MM.1S (cell line): ENCODE data around the gene MAP2K2.
"Not testable (repeated sequence)": the region's sequence is repeated elsewhere in the genome, so short reads cannot be mapped to it uniquely, and the experiment has no call there.

Experiments
- DNase-seq: peaks from one replicate; pipeline ENCODE4 v3.0.0-alpha.2; 2015
- H2AFZ ChIP-seq: fragments of 300-600 bp; sonication (generic); 2 replicates; pipeline ENCODE4 v1.6.0; 2016; ENCODE audit warnings: antibody characterized with exemption, low read length
- H3F3A ChIP-seq: fragments of 300-600 bp; sonication (generic); 2 replicates; pipeline ENCODE4 v1.6.1; 2016; ENCODE audit warnings: mild to moderate bottlenecking, antibody characterized with exemption, low read length, moderate library complexity, mixed read lengths; ENCODE audit not compliant: insufficient read depth
- H3K27ac ChIP-seq: fragments of 300-600 bp; sonication (generic); 2 replicates; pipeline ENCODE4 v1.5.1; 2016; ENCODE audit warnings: mild to moderate bottlenecking, low read length
- H3K27me3 ChIP-seq: fragments of 300-600 bp; sonication (generic); replicated peaks from 2 replicates; pipeline ENCODE4 v1.6.0; 2016; ENCODE audit warnings: low read length; ENCODE audit not compliant: insufficient read depth
- H3K36me3 ChIP-seq: fragments of 300-600 bp; sonication (generic); replicated peaks from 2 replicates; pipeline ENCODE4 v1.6.1; 2016; ENCODE audit warnings: mild to moderate bottlenecking, low read length, mixed read lengths; ENCODE audit not compliant: insufficient read depth
- H3K4me1 ChIP-seq: fragments of 300-600 bp; sonication (generic); 2 replicates; pipeline ENCODE4 v1.6.1; 2016; ENCODE audit warnings: low read length, mixed read lengths
- H3K4me2 ChIP-seq: fragments of 300-600 bp; sonication (generic); 2 replicates; pipeline ENCODE4 v1.6.0; 2016; ENCODE audit warnings: low read depth, low read length
- H3K4me3 ChIP-seq: fragments of 300-600 bp; sonication (generic); 2 replicates; pipeline ENCODE4 v1.5.1; 2016; ENCODE audit warnings: low read length, mixed read lengths
- H3K79me2 ChIP-seq: fragments of 300-600 bp; sonication (generic); 2 replicates; pipeline ENCODE4 v1.6.1; 2016; ENCODE audit warnings: mixed run types, low read length, mixed read lengths
- H3K9ac ChIP-seq: fragments of 300-600 bp; sonication (generic); 2 replicates; pipeline ENCODE4 v1.6.1; 2016; ENCODE audit warnings: low read length, mixed read lengths
- H3K9me2 ChIP-seq: fragments of 300-600 bp; sonication (generic); replicated peaks from 2 replicates; pipeline ENCODE4 v1.6.1; 2016; ENCODE audit warnings: mild to moderate bottlenecking, low read length, mixed read lengths; ENCODE audit not compliant: insufficient read depth
- H3K9me3 ChIP-seq: fragments of 300-600 bp; sonication (generic); replicated peaks from 2 replicates; pipeline ENCODE4 v1.6.1; 2016; ENCODE audit warnings: mild to moderate bottlenecking, low read length, mixed read lengths; ENCODE audit not compliant: insufficient read depth
- H4K20me1 ChIP-seq: fragments of 300-600 bp; sonication (generic); 2 replicates; pipeline ENCODE4 v1.6.1; 2016; ENCODE audit warnings: mild to moderate bottlenecking, low read length, moderate library complexity, mixed read lengths; ENCODE audit not compliant: insufficient read depth
- EZH2 ChIP-seq: fragments of 300-600 bp; sonication (generic); optimal IDR thresholded peaks from 2 replicates; pipeline ENCODE3; 2017; ENCODE audit warnings: low read depth, mild to moderate bottlenecking, antibody characterized with exemption, low read length, mixed read lengths
- EZH2phosphoT487 ChIP-seq: fragments of 300-600 bp; sonication (generic); IDR thresholded peaks from 2 replicates; pipeline ENCODE4 v1.6.1; 2018; ENCODE audit warnings: antibody characterized with exemption, low read length
- TF ChIP-seq, protein P1 (sequence below): fragments of 300-600 bp; sonication (generic); IDR thresholded peaks from 2 replicates; pipeline ENCODE4 v1.5.1; 2016; ENCODE audit warnings: antibody characterized with exemption, low read length, mixed read lengths

The MAP2K2 gene

DNA sequence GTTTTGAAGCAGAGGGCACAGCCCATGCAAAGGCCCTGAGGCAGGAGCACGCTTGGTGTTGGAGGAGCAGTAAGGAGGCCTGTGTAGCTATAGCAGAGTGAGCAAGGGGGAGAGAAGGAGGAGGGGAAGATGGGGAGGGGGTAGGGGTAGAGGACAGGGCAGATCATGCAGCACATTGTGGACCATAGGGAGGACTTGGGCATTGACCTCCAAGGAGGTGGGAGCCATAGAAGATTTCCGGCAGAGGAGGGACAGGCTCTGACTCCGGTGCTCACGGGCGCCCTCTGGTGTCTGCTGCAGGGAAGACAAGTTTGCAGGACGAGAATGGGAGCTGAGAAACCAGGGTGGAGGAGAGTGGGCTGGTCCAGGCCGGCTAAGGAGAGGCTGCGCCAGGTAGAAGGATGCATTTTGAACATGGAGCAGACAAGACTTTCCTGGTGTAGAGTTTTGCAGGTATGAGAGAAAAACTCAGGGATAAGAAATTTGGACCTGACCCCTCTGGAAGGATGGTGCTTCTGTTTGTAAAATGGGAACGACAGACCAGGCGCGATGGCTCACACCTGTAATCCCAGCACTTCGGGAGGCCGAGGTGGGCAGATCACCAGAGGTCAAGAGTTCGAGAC, 15.8 kb upstream of the MAP2K2 start:
- Histone ChIP-seq H3K27me3 (peaks cover 50% of the 10 kb centered on the region), H3K9ac (no peak overlapping the region), H2AFZ (no peak overlapping the region), H3K4me1 (no peaks in the 10 kb centered on the region), H3K4me2 (no peak overlapping the region; the same call in 1 of the 2 replicates), H3K36me3 (no peaks in the 10 kb centered on the region), H3K9me3 (no peaks in the 10 kb centered on the region), H3K9me2 (no peaks in the 10 kb centered on the region), H3K79me2 (no peaks in the 10 kb centered on the region), H4K20me1 (no peaks in the 10 kb centered on the region), H3F3A (no peaks in the 10 kb centered on the region), H3K4me3 (no peak overlapping the region), H3K27ac (no peak overlapping the region)
- TF ChIP-seq, protein P1, sequence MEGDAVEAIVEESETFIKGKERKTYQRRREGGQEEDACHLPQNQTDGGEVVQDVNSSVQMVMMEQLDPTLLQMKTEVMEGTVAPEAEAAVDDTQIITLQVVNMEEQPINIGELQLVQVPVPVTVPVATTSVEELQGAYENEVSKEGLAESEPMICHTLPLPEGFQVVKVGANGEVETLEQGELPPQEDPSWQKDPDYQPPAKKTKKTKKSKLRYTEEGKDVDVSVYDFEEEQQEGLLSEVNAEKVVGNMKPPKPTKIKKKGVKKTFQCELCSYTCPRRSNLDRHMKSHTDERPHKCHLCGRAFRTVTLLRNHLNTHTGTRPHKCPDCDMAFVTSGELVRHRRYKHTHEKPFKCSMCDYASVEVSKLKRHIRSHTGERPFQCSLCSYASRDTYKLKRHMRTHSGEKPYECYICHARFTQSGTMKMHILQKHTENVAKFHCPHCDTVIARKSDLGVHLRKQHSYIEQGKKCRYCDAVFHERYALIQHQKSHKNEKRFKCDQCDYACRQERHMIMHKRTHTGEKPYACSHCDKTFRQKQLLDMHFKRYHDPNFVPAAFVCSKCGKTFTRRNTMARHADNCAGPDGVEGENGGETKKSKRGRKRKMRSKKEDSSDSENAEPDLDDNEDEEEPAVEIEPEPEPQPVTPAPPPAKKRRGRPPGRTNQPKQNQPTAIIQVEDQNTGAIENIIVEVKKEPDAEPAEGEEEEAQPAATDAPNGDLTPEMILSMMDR = peak; percentile 93
- TF ChIP-seq EZH2 = no peak
- DNase-seq = peak; percentile 76

- no peaks in the 10 kb centered on the region for H3K36me3 ChIP-seq
- no peak overlapping the region for H3K4me3 ChIP-seq
- H3K9ac ChIP-seq = no peak overlapping the region
- H3K27ac ChIP-seq = no peak overlapping the region
- no peak overlapping the region for H3K4me2 ChIP-seq
- DNase-seq = no peak
- peaks cover 50% of the 10 kb centered on the region for H3K27me3 ChIP-seq
- TF ChIP-seq EZH2 (no peak), EZH2phosphoT487 (no peak)
- TF ChIP-seq, protein P1 = no peak
- H3K9me2 ChIP-seq = no peaks in the 10 kb centered on the region
- H3F3A ChIP-seq = no peaks in the 10 kb centered on the region
- no peak overlapping the region for H2AFZ ChIP-seq
- H4K20me1 ChIP-seq = no peaks in the 10 kb centered on the region
- no peaks in the 10 kb centered on the region for H3K79me2 ChIP-seq
- no peaks in the 10 kb centered on the region for H3K4me1 ChIP-seq
- no peaks in the 10 kb centered on the region for H3K9me3 ChIP-seq
Measured at GRCh38 chr19:4138445-4138844, 14.5 kb upstream of the MAP2K2 start.

DNA sequence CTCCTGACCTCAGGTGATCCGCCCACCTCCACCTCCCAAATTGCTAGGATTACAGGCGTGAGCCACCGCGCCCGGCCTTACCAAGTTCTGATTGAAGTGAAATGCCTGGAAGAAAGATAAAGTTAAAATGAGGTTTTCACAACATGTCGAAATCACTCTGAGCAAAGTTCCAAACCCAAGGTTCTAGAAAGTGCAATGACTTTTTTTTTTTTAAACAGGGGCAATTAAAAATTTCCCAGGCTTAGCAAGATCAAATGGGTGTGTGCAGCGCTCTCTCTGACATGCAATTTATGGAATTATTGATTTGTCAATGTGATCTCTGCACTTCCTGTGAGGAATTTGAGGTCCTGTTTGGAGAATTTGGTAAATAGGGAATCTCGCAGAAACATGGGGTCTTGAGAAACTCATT, 12.8 kb upstream of the MAP2K2 start:
- Histone ChIP-seq H3K9me3 (no peaks in the 10 kb centered on the region), H3K36me3 (no peaks in the 10 kb centered on the region), H3K4me3 (no peak overlapping the region), H3K27ac (no peak overlapping the region), H3F3A (no peaks in the 10 kb centered on the region), H4K20me1 (no peaks in the 10 kb centered on the region), H3K4me2 (no peak overlapping the region), H2AFZ (no peak overlapping the region), H3K79me2 (no peaks in the 10 kb centered on the region), H3K9ac (no peak overlapping the region), H3K27me3 (peaks cover 37% of the 10 kb centered on the region), H3K4me1 (no peaks in the 10 kb centered on the region), H3K9me2 (no peaks in the 10 kb centered on the region)
- DNase-seq = no peak
- TF ChIP-seq EZH2phosphoT487 (no peak), EZH2 (no peak)
- TF ChIP-seq, protein P1 = no peak

GRCh38 chr19:4135386-4135785, 11.5 kb upstream of the MAP2K2 start:
- H3K27ac ChIP-seq, H3K4me3 ChIP-seq, H3K79me2 ChIP-seq, H3F3A ChIP-seq, H3K9ac ChIP-seq, H3K4me2 ChIP-seq, H3K36me3 ChIP-seq, H2AFZ ChIP-seq, H4K20me1 ChIP-seq, H3K4me1 ChIP-seq, H3K9me2 ChIP-seq, DNase-seq, H3K9me3 ChIP-seq: not testable (repeated sequence)
- H3K27me3 ChIP-seq = peaks cover 37% of the 10 kb centered on the region
